CD14-positive monocyte (primary cell): ENCODE measurements around the gene CEP128. TPM values are rescaled to one million over a fixed set of nuclear protein-coding genes. Genes with fewer than 3 reads are reported as not detected.

Experiments
- DNase-seq, 3 donors: peaks; one replicate each; pipeline ENCODE4 v3.0.0-alpha.2; 2011 to 2022
- H2AFZ ChIP-seq: 2 replicates; pipeline ENCODE4 v1.6.0; 2012; ENCODE audit warnings: mild to moderate bottlenecking, low read depth, low read length, inconsistent platforms; ENCODE audit not compliant: insufficient read depth, poor library complexity, severe bottlenecking
- H3K27ac ChIP-seq, 2 donors: 1 replicate in 1 of 2; 2 replicates in 1 of 2; pipeline ENCODE4 v1.5.1; 2012 to 2013; ENCODE audit warnings: low read length in 2 of 2, control low read depth in 1 of 2, inconsistent platforms in 1 of 2, low read depth in 1 of 2, mild to moderate bottlenecking in 1 of 2
- H3K27me3 ChIP-seq, 2 donors: one replicate each; pipeline versions ENCODE4 v1.6.0 to v1.6.1; 2011 to 2013; ENCODE audit warnings: low read length in 2 of 2; ENCODE audit not compliant: control insufficient read depth in 2 of 2, insufficient read depth in 2 of 2
- H3K36me3 ChIP-seq, 2 donors: replicated peaks in 1 of 2; 1 replicate in 1 of 2; 2 replicates in 1 of 2; pipeline versions ENCODE4 v1.5.1 to v1.6.1; 2012 to 2013; ENCODE audit warnings: low read length in 2 of 2, control low read depth in 1 of 2, inconsistent platforms in 1 of 2, mild to moderate bottlenecking in 1 of 2; ENCODE audit not compliant: insufficient read depth in 2 of 2, control insufficient read depth in 1 of 2
- H3K4me1 ChIP-seq, 2 donors: 1 replicate in 1 of 2; 2 replicates in 1 of 2; pipeline versions ENCODE4 v1.5.1 to v1.6.1; 2012 to 2013; ENCODE audit warnings: low read length in 2 of 2, control low read depth in 1 of 2, inconsistent platforms in 1 of 2, mild to moderate bottlenecking in 1 of 2, moderate library complexity in 1 of 2; ENCODE audit not compliant: insufficient read depth in 2 of 2, control insufficient read depth in 1 of 2
- H3K4me2 ChIP-seq: replicated peaks from 2 replicates; pipeline ENCODE3; 2012; ENCODE audit warnings: low read length, moderate library complexity, mild to moderate bottlenecking; ENCODE audit not compliant: poor library complexity, severe bottlenecking; ENCODE audit errors: extremely low read depth
- H3K4me3 ChIP-seq, 3 experiments: fragments of 200-600 bp in 1 of 3; sonication (generic) in 1 of 3; replicated peaks in 1 of 3; 1 replicate in 2 of 3; 2 replicates in 1 of 3; pipeline ENCODE4 v1.5.1; 2011 to 2013; ENCODE audit warnings: low read length in 3 of 3, mild to moderate bottlenecking in 3 of 3, control low read depth in 2 of 3, low read depth in 2 of 3, inconsistent platforms in 1 of 3, moderate library complexity in 1 of 3
- H3K79me2 ChIP-seq: 2 replicates; pipeline ENCODE4 v1.6.0; 2012; ENCODE audit warnings: mild to moderate bottlenecking, control low read depth, inconsistent platforms, low read length, moderate library complexity; ENCODE audit not compliant: insufficient read depth
- H3K9ac ChIP-seq: 2 replicates; pipeline ENCODE4 v1.6.0; 2017; ENCODE audit warnings: low read length, mild to moderate bottlenecking; ENCODE audit not compliant: insufficient read depth, poor library complexity, severe bottlenecking
- H3K9me3 ChIP-seq, 2 donors: replicated peaks in 1 of 2; 1 replicate in 1 of 2; 2 replicates in 1 of 2; pipeline versions ENCODE4 v1.5.1 to v1.6.1; 2012 to 2013; ENCODE audit warnings: low read length in 2 of 2, control low read depth in 1 of 2; ENCODE audit not compliant: control insufficient read depth in 1 of 2, insufficient read depth in 1 of 2
- H4K20me1 ChIP-seq: 2 replicates; pipeline ENCODE4 v1.6.0; 2012; ENCODE audit warnings: mild to moderate bottlenecking, low read length, control low read depth, moderate library complexity; ENCODE audit not compliant: insufficient read depth
- H3K27ac Mint-ChIP-seq, 7 donors: one replicate each; pipeline ENCODE4 v1.8.0; 2020; ENCODE audit warnings: mild to moderate bottlenecking in 7 of 7, mixed read lengths in 7 of 7, moderate library complexity in 6 of 7, inconsistent platforms in 2 of 7
- H3K27me3 Mint-ChIP-seq, 3 donors: one replicate each; pipeline ENCODE4 v1.8.0; 2021 to 2022; ENCODE audit warnings: low read depth in 3 of 3, mild to moderate bottlenecking in 3 of 3, mixed read lengths in 3 of 3, moderate library complexity in 3 of 3, inconsistent platforms in 1 of 3
- H3K36me3 Mint-ChIP-seq, 2 donors: one replicate each; pipeline ENCODE4 v1.8.0; 2020; ENCODE audit warnings: mixed read lengths in 2 of 2, inconsistent platforms in 1 of 2, mild to moderate bottlenecking in 1 of 2
- H3K4me1 Mint-ChIP-seq: one replicate; pipeline ENCODE4 v1.8.0; 2020; ENCODE audit warnings: mild to moderate bottlenecking, mixed read lengths
- H3K4me3 Mint-ChIP-seq, 2 donors: one replicate each; pipeline ENCODE4 v1.8.0; 2020; ENCODE audit warnings: mild to moderate bottlenecking in 2 of 2, mixed read lengths in 2 of 2, moderate library complexity in 1 of 2
- H3K9me3 Mint-ChIP-seq, 7 donors: one replicate each; pipeline ENCODE4 v1.8.0; 2020 to 2022; ENCODE audit warnings: mixed read lengths in 7 of 7, mild to moderate bottlenecking in 6 of 7, moderate library complexity in 6 of 7, inconsistent platforms in 2 of 7
- CTCF ChIP-seq: fragments of 200-600 bp; IDR thresholded peaks from one replicate; pipeline ENCODE4 v1.8.0; 2022; ENCODE audit warnings: antibody characterized with exemption, mild to moderate bottlenecking
- whole genome bisulfite sequencing: methylation state at CpG from one replicate; pipeline ENCODE4 v1.1.5; 2013; ENCODE audit warnings: missing lambda C conversion rate; ENCODE audit not compliant: insufficient coverage; 5-methylcytosine and 5-hydroxymethylcytosine counted together
- intact Hi-C, 2 donors: fragments of 100-400 bp; cut with micrococcal nuclease; formaldehyde crosslinking; loops; one replicate each; pipeline versions ENCODE4 v1.15.0 to v1.15.1; 2023
- polyA plus RNA-seq, 3 donors: library from polyadenylated mRNA; depleted of rRNA in 1 of 3; unstranded in 2 of 3; stranded (reverse) in 1 of 3; fragments of 300-500 nt in 2 of 3; fragments of >200 nt in 1 of 3; fragmentation: Illumina TruSeq in 2 of 3; gene quantifications; 1 replicate in 2 of 3; 2 replicates in 1 of 3; pipeline ENCODE4 v1.2.3, GENCODE V29; 2012 to 2021

Gene CEP128
- polyA plus RNA-seq, 3 donors: 0.41 to 0.88 (median 0.62) TPM

DNA sequence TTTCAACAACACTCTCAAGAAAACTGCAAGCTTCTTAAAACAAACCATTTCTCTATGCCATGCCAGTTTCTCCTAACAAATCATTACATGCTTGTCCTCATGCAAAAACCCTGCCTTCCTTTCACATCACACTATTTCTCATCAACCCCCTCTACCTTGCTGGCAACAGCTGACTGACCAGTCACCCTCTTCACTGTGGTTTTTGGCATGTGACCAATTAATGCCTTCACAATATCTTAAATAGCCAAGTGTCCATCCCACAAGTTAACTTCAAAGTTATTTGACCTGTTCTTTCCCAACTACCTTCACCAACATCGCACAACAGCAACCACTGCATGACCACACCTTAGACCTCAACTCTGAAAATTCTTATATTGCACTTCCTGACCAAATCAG, 159.6 kb downstream of the CEP128 start:
- intact Hi-C loops: no loop called here
- Histone ChIP-seq H3K4me1 (peaks cover 0 to 5% of the 10 kb centered on the region in 2 donors), H3K9me3 (no peaks in the 10 kb centered on the region), H3K27ac (no peak overlapping the region), H2AFZ (no peak overlapping the region), H3K36me3 (peaks cover 0 to 18% of the 10 kb centered on the region in 2 donors), H4K20me1 (no peaks in the 10 kb centered on the region), H3K4me2 (no peak overlapping the region), H3K79me2 (no peaks in the 10 kb centered on the region), H3K9ac (no peak overlapping the region), H3K27me3 (no peaks in the 10 kb centered on the region), H3K4me3 (no peak overlapping the region)
- peaks cover 13 to 15% of the 10 kb centered on the region in 2 donors for H3K36me3 Mint-ChIP-seq
- H3K27me3 Mint-ChIP-seq: peaks cover 0 to 3% (median 0%) of the 10 kb centered on the region in 3 donors
- H3K4me3 Mint-ChIP-seq: no peak overlapping the region
- H3K9me3 Mint-ChIP-seq: no peaks in the 10 kb centered on the region
- WGBS: 93% methylated on average over 1 of the region's 1 CpG
- TF ChIP-seq CTCF: no peak
- H3K4me1 Mint-ChIP-seq: peaks cover 7% of the 10 kb centered on the region
- no peak overlapping the region for H3K27ac Mint-ChIP-seq
- DNase-seq: no peak

- H3K36me3 Mint-ChIP-seq: peaks cover 14 to 16% of the 10 kb centered on the region in 2 donors
- intact Hi-C loops: no loop called here
- Histone ChIP-seq H2AFZ (no peak overlapping the region), H3K4me1 (peaks cover 0 to 5% of the 10 kb centered on the region in 2 donors), H3K4me2 (no peak overlapping the region), H3K9ac (no peak overlapping the region), H3K27me3 (no peaks in the 10 kb centered on the region), H3K36me3 (peaks cover 0 to 16% of the 10 kb centered on the region in 2 donors), H3K27ac (no peak overlapping the region), H4K20me1 (no peaks in the 10 kb centered on the region), H3K9me3 (no peaks in the 10 kb centered on the region), H3K79me2 (no peaks in the 10 kb centered on the region), H3K4me3 (no peak overlapping the region)
- peaks cover 0 to 3% (median 0%) of the 10 kb centered on the region in 3 donors for H3K27me3 Mint-ChIP-seq
- no peak overlapping the region for H3K4me3 Mint-ChIP-seq
- H3K27ac Mint-ChIP-seq: no peak overlapping the region
- H3K4me1 Mint-ChIP-seq: peaks cover 7% of the 10 kb centered on the region
- DNase-seq: peak in 2 of 3 donors; percentile 1 to 3
- no peaks in the 10 kb centered on the region for H3K9me3 Mint-ChIP-seq
- TF ChIP-seq CTCF: no peak
- no CpG with 5 or more reads among the region's 1 CpG for WGBS
Measured at GRCh38 chr14:80780500-80780899, 161.0 kb downstream of the CEP128 start.
